Measurements from ENCODE around the gene GIT2. TPM values are rescaled to one million over a fixed set of nuclear protein-coding genes. Genes with fewer than 3 reads are reported as not detected.
A peak's percentile ranks its signal among the peaks of the same experiment; 100 is the strongest.

Gene GIT2
- total RNA-seq, 1 experiment from 2014 or later, result 36.7 TPM

- ChIA-PET CTCF (interaction anchor here (0.6 to 0.7 kb wide), 2 partner anchors 29 to 34 kb away, joined by 5 to 8 read pairs; no protein-coding TSS in a partner anchor), POLR2A (ENCODE audit: unreplicated experiment) (no interaction called here)
- Histone ChIP-seq H2AFZ (no peak overlapping the region), H3K27ac (peak overlapping the region; percentile 36; the same call in 1 of the 2 replicates), H3K4me3 (no peak overlapping the region), H3K9me2 (ENCODE audit: insufficient read depth) (no peaks in the 10 kb centered on the region), H3K9me3 (ENCODE audit: insufficient read depth, low read depth) (no peaks in the 10 kb centered on the region), H3K4me2 (peak overlapping the region; percentile 28), H3K27me3 (ENCODE audit: insufficient read depth, low read depth) (no peaks in the 10 kb centered on the region), H3K79me2 (ENCODE audit: low read depth) (peaks cover 16% of the 10 kb centered on the region), H3K36me3 (ENCODE audit: low read depth) (no peaks in the 10 kb centered on the region), H3F3A (ENCODE audit: insufficient read depth, low read depth) (peaks cover 38% of the 10 kb centered on the region), H4K20me1 (ENCODE audit: insufficient read depth) (no peaks in the 10 kb centered on the region), H3K4me1 (replicated peaks; ENCODE audit: insufficient read depth) (peaks cover 78% of the 10 kb centered on the region)
- intact Hi-C loops (cut with micrococcal nuclease; ENCODE audit: unreplicated experiment), result no loop called here
- peak; percentile 13 to 61 for DNase-seq
- no TSS peak for BruUV-seq (replicated peaks)
- TF ChIP-seq CTCF (conservative IDR thresholded peaks at IDR 0.05), result no peak
- TF ChIP-seq EZH2 (IDR thresholded peaks at IDR 0.05; ENCODE audit: low read depth), result no peak
Observed at GRCh38 chr12:109883461-109883860, 112.7 kb downstream of the GIT2 start.

- Histone ChIP-seq H3K4me1 (replicated peaks; ENCODE audit: insufficient read depth) (peaks cover 81% of the 10 kb centered on the region), H3K9me3 (ENCODE audit: insufficient read depth, low read depth) (no peaks in the 10 kb centered on the region), H3K27me3 (ENCODE audit: insufficient read depth, low read depth) (no peaks in the 10 kb centered on the region), H3K79me2 (ENCODE audit: low read depth) (peaks cover 33% of the 10 kb centered on the region), H3K4me2 (peak overlapping the region; percentile 89), H3K4me3 (no peak overlapping the region), H4K20me1 (ENCODE audit: insufficient read depth) (no peaks in the 10 kb centered on the region), H3K36me3 (ENCODE audit: low read depth) (no peaks in the 10 kb centered on the region), H2AFZ (no peak overlapping the region), H3K9me2 (ENCODE audit: insufficient read depth) (no peaks in the 10 kb centered on the region), H3K27ac (peak overlapping the region; percentile 36), H3F3A (ENCODE audit: insufficient read depth, low read depth) (peaks cover 30% of the 10 kb centered on the region; the same call in 1 of the 2 replicates)
- DNase-seq, result no peak
- intact Hi-C loops (cut with micrococcal nuclease; ENCODE audit: unreplicated experiment), result no loop called here
- TF ChIP-seq EZH2 (IDR thresholded peaks at IDR 0.05; ENCODE audit: low read depth), result no peak
- TF ChIP-seq CTCF (conservative IDR thresholded peaks at IDR 0.05), result no peak
- POLR2A ChIA-PET (ENCODE audit: unreplicated experiment), result no interaction called here
- no TSS peak for BruUV-seq (replicated peaks)
- CTCF ChIA-PET, result interaction anchor here (0.6 to 1.2 kb wide), 2 partner anchors 28 to 36 kb away, joined by 5 read pairs; no protein-coding TSS in a partner anchor
Observed at GRCh38 chr12:109881752-109882151, 114.4 kb downstream of the GIT2 start.

- ChIA-PET POLR2A (ENCODE audit: unreplicated experiment) (no interaction called here), CTCF (interaction anchor here (0.9 to 1.2 kb wide), 2 partner anchors 28 to 36 kb away, joined by 4 to 5 read pairs; no protein-coding TSS in a partner anchor)
- intact Hi-C loops (cut with micrococcal nuclease; ENCODE audit: unreplicated experiment), result loop anchor here (1.0 kb wide), 2 partner anchors 28 to 76 kb away; no protein-coding TSS in a partner anchor
- H2AFZ ChIP-seq, result peak overlapping the region; percentile 85
- peak overlapping the region; percentile 89 for H3K4me2 ChIP-seq
- no peaks in the 10 kb centered on the region for H3K9me2 ChIP-seq (ENCODE audit: insufficient read depth)
- DNase-seq, result no peak
- peak overlapping the region; percentile 56 for H3K27ac ChIP-seq
- no peaks in the 10 kb centered on the region for H3K36me3 ChIP-seq (ENCODE audit: low read depth)
- no peak for TF ChIP-seq EZH2 (IDR thresholded peaks at IDR 0.05; ENCODE audit: low read depth)
- no peak for TF ChIP-seq CTCF (conservative IDR thresholded peaks at IDR 0.05)
- H3F3A ChIP-seq (ENCODE audit: insufficient read depth, low read depth), result peaks cover 32% of the 10 kb centered on the region
- H3K4me1 ChIP-seq (replicated peaks; ENCODE audit: insufficient read depth), result peaks cover 88% of the 10 kb centered on the region
- no peaks in the 10 kb centered on the region for H3K9me3 ChIP-seq (ENCODE audit: insufficient read depth, low read depth)
- peak overlapping the region; percentile 63; the same call in 1 of the 2 replicates for H3K4me3 ChIP-seq
- no peaks in the 10 kb centered on the region for H3K27me3 ChIP-seq (ENCODE audit: insufficient read depth, low read depth)
- H4K20me1 ChIP-seq (ENCODE audit: insufficient read depth), result no peaks in the 10 kb centered on the region
- H3K79me2 ChIP-seq (ENCODE audit: low read depth), result peaks cover 41% of the 10 kb centered on the region
- BruUV-seq (replicated peaks), result TSS peak; percentile 74
Observed at GRCh38 chr12:109880938-109881337, 115.2 kb downstream of the GIT2 start.
